ENCODE measurements around the gene TFB2M. TPM values are rescaled to one million over a fixed set of nuclear protein-coding genes. Genes with fewer than 3 reads are reported as not detected.
A peak's percentile ranks its signal among the peaks of the same experiment; 100 is the strongest.
"Not testable (repeated sequence)": the region's sequence is repeated elsewhere in the genome, so short reads cannot be mapped to it uniquely, and the experiment has no call there.

The TFB2M gene
- total RNA-seq, 1 experiment from 2014 or later, result 20.4 TPM

GRCh38 chr1:246583448-246584185 lies 17.6 kb upstream of the TFB2M start:
- DNase-seq (ENCODE audit: low read depth), result peak; percentile 74

GRCh38 chr1:246583056-246583440 lies 17.0 kb upstream of the TFB2M start:
- no peak for DNase-seq (ENCODE audit: low read depth)

GRCh38 chr1:246582301-246583055 lies 16.4 kb upstream of the TFB2M start:
- no peak for DNase-seq (ENCODE audit: low read depth)

- no peak for DNase-seq (ENCODE audit: low read depth)
These were observed 14.7 kb upstream of the TFB2M start for GRCh38 chr1:246580497-246581370.

GRCh38 chr1:246579818-246580217 lies 13.8 kb upstream of the TFB2M start:
- DNase-seq (ENCODE audit: low read depth), result no peak

GRCh38 chr1:246577720-246578106 lies 11.7 kb upstream of the TFB2M start:
- DNase-seq (ENCODE audit: low read depth), result no peak

GRCh38 chr1:246577082-246577719 lies 11.1 kb upstream of the TFB2M start:
- DNase-seq (ENCODE audit: low read depth), result no peak

GRCh38 chr1:246576709-246577032 lies 10.6 kb upstream of the TFB2M start:
- DNase-seq (ENCODE audit: low read depth), result no peak

GRCh38 chr1:246573491-246573890 lies 7.4 kb upstream of the TFB2M start:
- no peak for DNase-seq (ENCODE audit: low read depth)

- DNase-seq (ENCODE audit: low read depth), result no peak
These were observed 6.7 kb upstream of the TFB2M start for GRCh38 chr1:246572785-246573184.

- no peak for DNase-seq (ENCODE audit: low read depth)
These were observed 5.9 kb upstream of the TFB2M start for GRCh38 chr1:246571953-246572352.

GRCh38 chr1:246571309-246571708 lies 5.2 kb upstream of the TFB2M start:
- not testable (repeated sequence) for DNase-seq (ENCODE audit: low read depth)

GRCh38 chr1:246569248-246570238 lies 3.5 kb upstream of the TFB2M start:
- DNase-seq (ENCODE audit: low read depth), result no peak

GRCh38 chr1:246567646-246568235 lies 1.7 kb upstream of the TFB2M start:
- no peak for DNase-seq (ENCODE audit: low read depth)

- DNase-seq (ENCODE audit: low read depth), result peak; percentile 58
These were observed 968 bp upstream of the TFB2M start for GRCh38 chr1:246566813-246567645.

GRCh38 chr1:246565751-246566127 lies 322 bp downstream of the TFB2M start:
- DNase-seq (ENCODE audit: low read depth), result no peak

GRCh38 chr1:246564839-246565750 lies 966 bp downstream of the TFB2M start:
- no peak for DNase-seq (ENCODE audit: low read depth)

GRCh38 chr1:246560833-246561232 lies 5.2 kb downstream of the TFB2M start:
- not testable (repeated sequence) for DNase-seq (ENCODE audit: low read depth)

Data from LHCN-M2 (cell line).